Adrenal gland (tissue), 12 donors: Measurements from ENCODE around the gene NUP43. TPM values are rescaled to one million over a fixed set of nuclear protein-coding genes. Genes with fewer than 3 reads are reported as not detected.

Experiments
- DNase-seq, 7 donors: peaks; one replicate each; pipeline ENCODE4 v3.0.0-alpha.2; 2019 to 2020
- H3K27ac ChIP-seq, 5 donors: fragments of 200-600 bp; sonication (generic) in 4 of 5; 1 replicate in 3 of 5; 2 replicates in 2 of 5; pipeline versions ENCODE4 v1.5.1 to v1.8.0; 2016 to 2020; ENCODE audit warnings: mild to moderate bottlenecking in 1 of 5
- H3K27me3 ChIP-seq: fragments of 200-600 bp; 2 replicates; pipeline ENCODE4 v1.8.0; 2021
- H3K36me3 ChIP-seq, 2 donors: fragments of 200-600 bp; replicated peaks in 1 of 2; 1 replicate in 1 of 2; 2 replicates in 1 of 2; pipeline versions ENCODE4 v1.5.1 to v1.8.0; 2018 to 2022
- H3K4me1 ChIP-seq, 2 donors: fragments of 200-600 bp; replicated peaks in 1 of 2; 1 replicate in 1 of 2; 2 replicates in 1 of 2; pipeline versions ENCODE4 v1.5.1 to v1.8.0; 2018 to 2021
- H3K4me3 ChIP-seq, 4 donors: fragments of 200-600 bp; sonication (generic) in 3 of 4; one replicate each; pipeline ENCODE4 v1.5.1; 2016 to 2018
- H3K9me3 ChIP-seq, 3 donors: fragments of 200-600 bp; sonication (generic) in 1 of 3; replicated peaks in 1 of 3; 1 replicate in 2 of 3; 2 replicates in 1 of 3; pipeline versions ENCODE4 v1.5.1 to v1.8.0; 2016 to 2021
- CTCF ChIP-seq, 6 experiments: fragments of 450-650 bp in 4 of 6; fragments of 200-600 bp in 2 of 6; sonication (generic) in 1 of 6; IDR thresholded peaks; 1 replicate in 5 of 6; 2 replicates in 1 of 6; pipeline versions ENCODE4 v1.5.1 to v1.8.0; 2016 to 2021; ENCODE audit warnings: antibody characterized with exemption in 6 of 6, mild to moderate bottlenecking in 2 of 6, moderate library complexity in 1 of 6
- POLR2A ChIP-seq, 2 donors: fragments of 450-650 bp; IDR thresholded peaks; one replicate each; pipeline ENCODE4 v1.6.1; 2017; ENCODE audit warnings: antibody characterized with exemption in 2 of 2, mild to moderate bottlenecking in 2 of 2, moderate library complexity in 1 of 2
- WGBS, 4 donors: extraction: QIAGEN DNeasy Blood & Tissue Kit in 2 of 4; methylation state at CpG; one replicate each; pipeline versions ENCODE4 v1.1.5 to v1.1.7; 2013 to 2017; 5-methylcytosine and 5-hydroxymethylcytosine counted together
- intact Hi-C, 2 donors: fragments of 100-400 bp; cut with DNase I; formaldehyde crosslinking; loops; one replicate each; pipeline versions ENCODE4 v1.14.1 to v1.15.0; 2022 to 2023
- polyA plus RNA-seq, 3 donors: library from polyadenylated mRNA; stranded (reverse); fragments of 200-250 nt in 2 of 3; fragments of 350-450 nt in 1 of 3; fragmentation: Illumina TruSeq in 1 of 3; extraction: RNeasy Lipid Tissue Mini Kit (QIAGEN cat#74804) in 1 of 3; gene quantifications; one replicate each; pipeline ENCODE4 v1.2.3, GENCODE V29; 2013 to 2014
- total RNA-seq, 9 donors: library from RNA; depleted of rRNA in 4 of 9; stranded (reverse); fragments of >200 nt in 4 of 9; fragments of 120-200 nt in 1 of 9; fragmentation: NEBNext Ultra II Directional in 1 of 9; extraction: Animal tissue kit (Norgen Biotek cat#: 25700) in 1 of 9; gene quantifications; one replicate each; pipeline versions ENCODE4 v1.1.0 to v1.2.4, GENCODE V29; 2013 to 2023
- donor health status: healthy with polysubstance abuse.
- donor health status: Bipolar disorder and iron deficiency.
- donor health status: DM: yes; HTN: yes; CAD: no.
- donor health status: DM: no; HTN: no; CAD: no.
- donor health status: DM: no; HTN: no; CAD: no.
- donor health status: DM: yes; HTN: yes; CAD: no.

Gene NUP43
- total and polyA plus RNA-seq, 12 donors, result 6.2 to 36.2 (median 23.5) TPM

- peaks cover 0 to under 1% of the 10 kb centered on the region in 2 donors for H3K4me1 ChIP-seq
- intact Hi-C loops, result loop anchor here in 1 of 2 donors (10.0 kb wide), 1 partner anchor 201 kb away; the partner anchor contains the start of gene RAET1G
- peaks cover 0 to 9% of the 10 kb centered on the region in 2 donors for H3K36me3 ChIP-seq
- TF ChIP-seq CTCF (IDR thresholded peaks at IDR 0.05) (peak; percentile 69 to 88 (median 78)), POLR2A (IDR thresholded peaks at IDR 0.05) (no peak)
- DNase-seq, result peak; percentile 63 to 83 (median 74)
- H3K27me3 ChIP-seq, result no peaks in the 10 kb centered on the region
- WGBS, 4 donors, result 40 to 48% (median 41%) methylated on average over 10 of the region's 10 CpGs
- no peaks in the 10 kb centered on the region for H3K9me3 ChIP-seq
- H3K4me3 ChIP-seq, result no peak overlapping the region
- H3K27ac ChIP-seq, result peak overlapping the region in 3 of 5 donors; percentile 37 to 46 (median 40)
These were observed 22.4 kb downstream of the NUP43 start for GRCh38 chr6:149723771-149724417.

GRCh38 chr6:149723262-149723661 lies 23.1 kb downstream of the NUP43 start:
- 53 to 66% (median 58%) methylated on average over 4 of the region's 4 CpGs for WGBS, 4 donors
- intact Hi-C loops, result loop anchor here in 1 of 2 donors (10.0 kb wide), 1 partner anchor 202 kb away; the partner anchor contains the start of gene RAET1G

GRCh38 chr6:149719531-149719930 lies 26.8 kb downstream of the NUP43 start:
- 91 to 99% (median 95%) methylated on average over 3 of the region's 3 CpGs for WGBS, 4 donors
- DNase-seq, result no peak
- no peak overlapping the region for H3K4me3 ChIP-seq
- no peaks in the 10 kb centered on the region for H3K36me3 ChIP-seq
- TF ChIP-seq CTCF (IDR thresholded peaks at IDR 0.05) (no peak), POLR2A (IDR thresholded peaks at IDR 0.05) (no peak)
- no peaks in the 10 kb centered on the region for H3K9me3 ChIP-seq
- H3K27me3 ChIP-seq, result no peaks in the 10 kb centered on the region
- peaks cover 3 to 28% of the 10 kb centered on the region in 2 donors for H3K4me1 ChIP-seq
- intact Hi-C loops, result no loop called here
- no peak overlapping the region for H3K27ac ChIP-seq

More at GRCh38 chr6:149723262-149723661, 23.1 kb downstream of the NUP43 start:
- TF ChIP-seq CTCF (IDR thresholded peaks at IDR 0.05), result no peak
- TF ChIP-seq POLR2A (IDR thresholded peaks at IDR 0.05), result no peak
- H3K27ac ChIP-seq, result peak overlapping the region in 3 of 5 donors; percentile 37 to 46 (median 40)
- DNase-seq, result no peak
- no peaks in the 10 kb centered on the region for H3K27me3 ChIP-seq
- H3K36me3 ChIP-seq, result peaks cover 0 to 3% of the 10 kb centered on the region in 2 donors
- no peak overlapping the region for H3K4me3 ChIP-seq
- no peaks in the 10 kb centered on the region for H3K9me3 ChIP-seq
- H3K4me1 ChIP-seq, result peaks cover 3 to 5% of the 10 kb centered on the region in 2 donors

- H3K4me3 ChIP-seq, result peak within 1 kb of the TSS; percentile 72 to 98 (median 74)
- H3K27me3 ChIP-seq, result no peaks in the 10 kb centered on the region
- H3K4me1 ChIP-seq, result peaks cover 3 to 33% of the 10 kb centered on the region in 2 donors
- peak; percentile 90 to 96 (median 94) for DNase-seq
- H3K36me3 ChIP-seq, result no peaks in the 10 kb centered on the region
- no peaks in the 10 kb centered on the region for H3K9me3 ChIP-seq
- 0 to 1% (median 0%) methylated on average over 35 to 82 of the region's 82 CpGs for WGBS, 4 donors
- intact Hi-C loops, result no loop called here
- H3K27ac ChIP-seq, result peak within 1 kb of the TSS; percentile 91 to 100 (median 98)
- TF ChIP-seq POLR2A (IDR thresholded peaks at IDR 0.05) (peak; percentile 87 to 88), CTCF (IDR thresholded peaks at IDR 0.05) (no peak)
These were observed 28.5 kb downstream of the NUP43 start, which contains the start of gene LATS1 for GRCh38 chr6:149717588-149718458. Gene LATS1, minus strand, starts transcription at chr6:149718101. Its CDS starts 15,975 bp downstream, at chr6:149702126.
